HepG2 (cell line): ENCODE results near the gene CRIM1. TPM values are rescaled to one million over a fixed set of nuclear protein-coding genes. Genes with fewer than 3 reads are reported as not detected.

Experiments used
- BORCS8-MEF2B ChIP-seq: sonication (generic); formaldehyde crosslinking; IDR thresholded peaks from 2 replicates; pipeline ENCODE4 v1.8.0; 2022; ENCODE audit warnings: mild to moderate bottlenecking, missing genetic modification reagents
- E2F5 ChIP-seq: sonication (generic); formaldehyde crosslinking; conservative IDR thresholded peaks from 2 replicates; pipeline ENCODE4 v1.4.0; 2020; ENCODE audit warnings: missing genetic modification reagents
- FOXK1 ChIP-seq: sonication (generic); formaldehyde crosslinking; IDR thresholded peaks from 2 replicates; pipeline ENCODE4 v1.4.0; 2020; ENCODE audit warnings: low read depth, missing genetic modification reagents, borderline replicate concordance
- HIC2 ChIP-seq: sonication (generic); formaldehyde crosslinking; IDR thresholded peaks from 2 replicates; pipeline ENCODE4 v1.9.0; 2022; ENCODE audit warnings: low read depth, missing genetic modification reagents
- HNF1A ChIP-seq, 2 experiments: sonication (generic) in 1 of 2; formaldehyde crosslinking in 1 of 2; IDR thresholded peaks; 2 replicates each; pipeline versions ENCODE4 v1.4.0 to v1.6.1; 2016 to 2020; ENCODE audit warnings: borderline replicate concordance in 1 of 2, low read depth in 1 of 2, mild to moderate bottlenecking in 1 of 2, missing genetic modification reagents in 1 of 2
- MATR3 ChIP-seq: sonication (generic); formaldehyde crosslinking; IDR thresholded peaks from 2 replicates; pipeline ENCODE4 v1.4.0; 2020; ENCODE audit warnings: missing genetic modification reagents
- RERE ChIP-seq: IDR thresholded peaks from 2 replicates; pipeline ENCODE4 v1.6.1; 2016; ENCODE audit warnings: low read depth, missing genetic modification reagents, missing compliant biosample characterization
- RORA ChIP-seq: sonication (generic); formaldehyde crosslinking; IDR thresholded peaks from 2 replicates; pipeline ENCODE4 v1.5.0; 2020; ENCODE audit warnings: mild to moderate bottlenecking, missing genetic modification reagents, moderate library complexity
- TRIM22 ChIP-seq: fragments of 450-650 bp; IDR thresholded peaks from 2 replicates; pipeline ENCODE4 v1.6.1; 2017
- ZNF510 ChIP-seq: sonication (generic); formaldehyde crosslinking; IDR thresholded peaks from 2 replicates; pipeline ENCODE4 v1.4.0; 2020; ENCODE audit warnings: low read depth, mild to moderate bottlenecking, missing genetic modification reagents
- ZNF878 ChIP-seq: sonication (generic); formaldehyde crosslinking; IDR thresholded peaks from 2 replicates; pipeline ENCODE4 v1.8.1; 2023; ENCODE audit warnings: mild to moderate bottlenecking, missing genetic modification reagents, moderate library complexity
- ZSCAN22 ChIP-seq: sonication (generic); formaldehyde crosslinking; IDR thresholded peaks from 2 replicates; pipeline ENCODE4 v1.4.0; 2020; ENCODE audit warnings: mild to moderate bottlenecking, missing genetic modification reagents
- polyA plus RNA-seq, 8 experiments: library from polyadenylated mRNA; depleted of rRNA in 3 of 8; stranded (reverse) in 7 of 8; unstranded in 1 of 8; fragments of >200 nt; fragmentation: Illumina TruSeq in 4 of 8; extraction: Trizol in 4 of 8; gene quantifications; 2 replicates each; pipeline versions ENCODE4 v1.2.1 to v1.2.3, GENCODE V29; 2011 to 2016; ENCODE audit warnings: low read depth in 4 of 8, missing spikeins in 1 of 8, mixed read lengths in 1 of 8; ENCODE audit not compliant: insufficient read depth in 1 of 8
- total RNA-seq, 5 experiments: library from RNA; depleted of rRNA; stranded (reverse); fragments of >200 nt; fragmentation: Illumina TruSeq; extraction: Trizol; gene quantifications; 2 replicates each; pipeline ENCODE4 v1.2.3, GENCODE V29; 2016; ENCODE audit warnings: low read depth in 1 of 5

The CRIM1 gene
- total and polyA plus RNA-seq, 2 of the 13 experiments (the other 11 are each of a cell fraction or from before 2014, with no cell fraction given) = 39.1 to 69.9 TPM

GRCh38 chr2:36486521-36487044 lies 131.0 kb downstream of the CRIM1 start (continued):
- TF ChIP-seq ZNF878 (CRISPR knock-in tag) (no peak), RORA (CRISPR knock-in tag) (no peak), HIC2 (CRISPR knock-in tag) (no peak), FOXK1 (CRISPR knock-in tag) (no peak; the same call in 1 of the 2 replicates), HNF1A (IDR thresholded peaks at IDR 0.05; ENCODE audit: low read depth) (no peak), HNF1A (CRISPR knock-in tag; IDR thresholded peaks at IDR 0.05; ENCODE audit: borderline replicate concordance) (peak; percentile 52; the same call in 1 of the 2 replicates), BORCS8-MEF2B (CRISPR knock-in tag) (no peak), RERE (CRISPR knock-in tag) (peak; percentile 75; the same call in 1 of the 2 replicates), E2F5 (no peak), TRIM22 (no peak), ZNF510 (CRISPR knock-in tag) (0 out of 2 replicates have a peak, but pooled peaks have one; percentile 20), ZSCAN22 (CRISPR knock-in tag) (no peak), MATR3 (no peak)
